Subcutaneous abdominal adipose tissue (tissue), 5 donors: Measurements from ENCODE around the gene NRXN2.
A peak's percentile ranks its signal among the peaks of the same experiment; 100 is the strongest.
"Not testable (repeated sequence)": the region's sequence is repeated elsewhere in the genome, so short reads cannot be mapped to it uniquely, and the experiment has no call there.

Source experiments
- H3K27ac ChIP-seq: one replicate; pipeline ENCODE4 v1.7.0; 2013; ENCODE audit warnings: low read depth, mild to moderate bottlenecking, inconsistent platforms, low read length, moderate library complexity
- H3K27me3 ChIP-seq, 5 donors: one replicate each; pipeline ENCODE4 v1.7.0; 2013; ENCODE audit warnings: low read length in 5 of 5, inconsistent platforms in 1 of 5; ENCODE audit not compliant: control insufficient read depth in 5 of 5, insufficient read depth in 4 of 5
- H3K36me3 ChIP-seq, 5 donors: one replicate each; pipeline ENCODE4 v1.7.0; 2013; ENCODE audit warnings: low read length in 5 of 5; ENCODE audit not compliant: control insufficient read depth in 5 of 5, insufficient read depth in 5 of 5
- H3K4me1 ChIP-seq, 5 donors: one replicate each; pipeline ENCODE4 v1.7.0; 2013; ENCODE audit warnings: low read length in 5 of 5, mild to moderate bottlenecking in 3 of 5, moderate library complexity in 1 of 5; ENCODE audit not compliant: control insufficient read depth in 5 of 5, insufficient read depth in 5 of 5
- H3K4me3 ChIP-seq, 5 donors: one replicate each; pipeline ENCODE4 v1.7.0; 2013; ENCODE audit warnings: low read length in 5 of 5, low read depth in 1 of 5
- H3K9ac ChIP-seq, 5 donors: one replicate each; pipeline ENCODE4 v1.7.0; 2013; ENCODE audit warnings: low read length in 5 of 5, mild to moderate bottlenecking in 4 of 5, moderate library complexity in 3 of 5
- H3K9me3 ChIP-seq, 5 donors: one replicate each; pipeline ENCODE4 v1.7.0; 2013; ENCODE audit warnings: low read length in 5 of 5; ENCODE audit not compliant: control insufficient read depth in 5 of 5
- donor health status: healthy.
- donor health status: healthy.
- donor health status: healthy.
- donor health status: healthy.
- donor health status: healthy.

Gene NRXN2

DNA sequence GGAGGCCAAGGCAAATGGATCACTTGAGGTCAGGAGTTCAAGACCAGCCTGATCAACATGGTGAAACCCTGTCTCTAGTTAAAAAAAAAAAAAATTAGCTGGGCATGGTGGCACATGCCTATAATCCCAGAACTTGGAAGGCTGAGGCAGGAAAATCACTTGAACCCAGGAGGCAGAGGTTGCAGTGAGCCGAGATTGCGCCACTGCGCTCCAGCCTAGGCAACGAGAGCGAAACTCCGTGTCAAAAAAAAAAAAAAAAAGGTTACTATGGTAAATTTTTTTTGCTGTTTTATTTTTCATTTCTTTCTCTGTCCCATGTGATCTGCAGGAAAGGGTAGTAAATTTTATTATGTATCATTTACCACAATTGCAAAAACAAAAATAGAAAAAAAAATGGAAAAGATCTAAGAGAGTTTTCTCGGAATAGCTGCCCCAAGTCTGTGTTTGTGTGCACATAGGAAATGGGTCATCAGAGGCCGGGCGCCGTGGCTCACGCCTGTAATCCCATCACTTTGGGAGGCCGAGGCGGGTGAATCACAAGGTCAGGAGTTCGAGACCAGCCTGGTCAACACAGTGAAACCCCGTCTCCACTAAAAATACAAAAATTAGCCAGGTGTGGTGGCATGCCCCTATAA lies 58.6 kb downstream of the NRXN2 start:
- not testable (repeated sequence) for H3K27ac ChIP-seq, H3K27me3 ChIP-seq, H3K4me3 ChIP-seq, H3K36me3 ChIP-seq, H3K9ac ChIP-seq, H3K9me3 ChIP-seq
- H3K4me1 ChIP-seq = peaks cover 9 to 30% (median 26%) of the 10 kb centered on the region in 5 donors

DNA sequence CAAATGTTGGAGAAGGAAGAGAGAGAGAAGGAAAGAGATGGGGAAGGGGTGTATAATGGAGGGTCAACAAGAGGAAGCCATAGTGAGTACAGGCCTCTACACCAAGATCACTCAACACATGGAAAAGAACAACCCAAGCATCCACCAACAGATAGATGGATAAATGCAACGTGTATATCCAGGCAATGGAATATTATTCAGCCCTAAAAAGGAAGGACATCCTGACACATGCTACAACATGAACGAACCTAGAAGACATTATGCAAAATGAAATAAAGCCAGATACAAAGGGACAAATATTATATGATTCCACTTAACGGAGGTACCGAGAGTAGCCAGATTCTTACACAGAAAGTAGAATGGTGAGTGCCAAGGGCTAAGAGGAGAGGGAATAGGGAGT lies 59.3 kb downstream of the NRXN2 start:
- H3K9ac ChIP-seq = no peak overlapping the region
- peaks cover 0 to 3% (median 0%) of the 10 kb centered on the region in 5 donors for H3K27me3 ChIP-seq
- H3K27ac ChIP-seq = no peak overlapping the region
- H3K4me1 ChIP-seq = peaks cover 9 to 33% (median 26%) of the 10 kb centered on the region in 5 donors
- H3K9me3 ChIP-seq = no peaks in the 10 kb centered on the region
- H3K36me3 ChIP-seq = no peaks in the 10 kb centered on the region
- H3K4me3 ChIP-seq = no peak overlapping the region

GRCh38 chr11:64661614-64662013 lies 61.4 kb downstream of the NRXN2 start:
- Histone ChIP-seq H3K4me3 (no peak overlapping the region), H3K9ac (no peak overlapping the region), H3K36me3 (no peaks in the 10 kb centered on the region), H3K9me3 (no peaks in the 10 kb centered on the region), H3K4me1 (peaks cover 10 to 38% (median 31%) of the 10 kb centered on the region in 5 donors), H3K27me3 (no peaks in the 10 kb centered on the region), H3K27ac (no peak overlapping the region)

GRCh38 chr11:64661146-64661545 lies 61.9 kb downstream of the NRXN2 start:
- Histone ChIP-seq H3K4me3 (peak overlapping the region in 2 of 5 donors; percentile 4 to 6), H3K9ac (peak overlapping the region in 1 of 5 donors; percentile 10), H3K4me1 (peaks cover 11 to 43% (median 35%) of the 10 kb centered on the region in 5 donors), H3K36me3 (no peaks in the 10 kb centered on the region), H3K9me3 (no peaks in the 10 kb centered on the region), H3K27ac (no peak overlapping the region), H3K27me3 (no peaks in the 10 kb centered on the region)

DNA sequence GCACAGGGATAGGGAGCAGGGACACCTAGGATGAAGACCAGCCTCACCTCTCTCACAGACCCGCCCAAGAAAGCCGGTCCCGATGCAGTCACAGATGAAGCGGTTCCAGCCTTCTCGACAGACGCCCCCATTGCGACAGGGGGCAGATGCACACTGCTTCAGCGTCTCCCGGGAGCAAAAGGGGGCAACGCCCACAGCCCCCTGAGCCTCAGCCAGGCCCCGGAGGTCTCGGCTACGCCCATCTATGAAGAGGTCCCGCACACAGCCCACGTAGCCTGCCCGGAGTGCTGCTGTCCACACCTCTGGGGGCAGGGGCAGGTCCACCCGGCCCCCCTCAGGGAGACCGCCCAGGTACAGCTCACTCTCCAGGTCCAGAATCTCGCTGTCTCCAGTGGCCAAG lies 62.3 kb downstream of the NRXN2 start:
- H3K9me3 ChIP-seq = no peaks in the 10 kb centered on the region
- no peaks in the 10 kb centered on the region for H3K27me3 ChIP-seq
- H3K4me1 ChIP-seq = peaks cover 9 to 47% (median 39%) of the 10 kb centered on the region in 5 donors
- H3K36me3 ChIP-seq = no peaks in the 10 kb centered on the region
- peak overlapping the region in 2 of 5 donors; percentile 1 to 10 for H3K9ac ChIP-seq
- no peak overlapping the region for H3K27ac ChIP-seq
- peak overlapping the region in 1 of 5 donors; percentile 26 for H3K4me3 ChIP-seq

DNA sequence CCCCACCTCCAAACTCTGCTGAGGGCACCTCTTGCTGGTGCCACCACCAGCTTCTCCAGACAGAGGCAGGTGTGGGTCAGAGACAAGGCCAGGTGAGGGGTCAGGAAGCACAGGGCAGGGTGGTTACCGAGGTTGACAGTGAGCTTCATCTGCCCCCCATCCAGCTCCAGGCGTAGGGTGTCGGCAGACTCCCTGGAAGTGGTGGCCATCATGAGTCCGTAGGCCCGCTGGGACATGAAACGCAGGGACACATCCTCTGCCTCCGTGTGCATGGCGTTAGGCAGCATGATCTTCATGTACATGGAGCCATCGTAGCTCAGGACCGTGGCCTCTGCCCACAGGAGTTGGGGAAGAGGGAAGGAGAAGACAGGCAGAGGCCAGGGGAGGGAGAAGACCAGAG lies 62.8 kb downstream of the NRXN2 start:
- no peaks in the 10 kb centered on the region for H3K27me3 ChIP-seq
- peak overlapping the region in 2 of 5 donors; percentile 7 to 26 for H3K4me3 ChIP-seq
- no peaks in the 10 kb centered on the region for H3K36me3 ChIP-seq
- no peak overlapping the region for H3K27ac ChIP-seq
- H3K9ac ChIP-seq = peak overlapping the region in 1 of 5 donors; percentile 9
- H3K4me1 ChIP-seq = peaks cover 10 to 51% (median 44%) of the 10 kb centered on the region in 5 donors
- no peaks in the 10 kb centered on the region for H3K9me3 ChIP-seq

DNA sequence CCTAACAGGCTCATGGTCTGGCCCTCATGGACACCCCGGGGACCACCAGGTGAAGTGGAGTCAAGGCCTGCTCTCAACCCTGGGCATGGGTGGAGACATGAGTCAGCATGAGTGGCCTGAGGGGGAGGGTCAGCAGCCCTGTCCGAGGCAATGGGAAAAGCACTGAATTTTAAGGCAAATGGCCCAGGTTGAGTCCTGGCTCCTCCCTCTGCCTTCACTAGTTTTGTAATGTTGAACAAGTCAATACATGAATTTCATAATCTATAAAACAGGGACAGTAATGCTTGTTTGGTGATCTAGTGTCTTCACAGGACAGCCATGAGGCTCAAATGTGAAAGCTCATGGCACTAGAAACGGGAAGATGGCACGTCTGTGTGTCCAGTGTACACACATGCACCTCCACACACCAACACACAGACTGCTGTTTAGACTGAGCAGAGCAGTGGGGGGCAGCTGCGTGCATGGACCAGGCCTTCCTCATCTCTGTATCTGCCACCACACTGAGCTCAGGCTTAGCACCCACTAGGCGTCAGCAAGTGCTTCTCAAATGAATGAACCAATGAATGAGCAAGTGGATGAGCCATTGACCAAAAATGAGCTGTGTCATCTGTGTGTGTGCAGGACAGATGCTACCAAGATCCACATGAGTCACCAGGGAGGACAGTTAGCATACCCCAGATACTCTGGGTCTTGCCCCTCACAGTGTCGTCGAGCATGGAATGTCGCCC lies 63.4 kb downstream of the NRXN2 start:
- no peaks in the 10 kb centered on the region for H3K9me3 ChIP-seq
- H3K9ac ChIP-seq = peak overlapping the region in 1 of 5 donors; percentile 9
- H3K4me1 ChIP-seq = peaks cover 11 to 56% (median 49%) of the 10 kb centered on the region in 5 donors
- peak overlapping the region in 1 of 5 donors; percentile 26 for H3K4me3 ChIP-seq
- H3K36me3 ChIP-seq = no peaks in the 10 kb centered on the region
- H3K27ac ChIP-seq = peak overlapping the region; percentile 60
- H3K27me3 ChIP-seq = peaks cover 0 to 1% (median 0%) of the 10 kb centered on the region in 5 donors

- Histone ChIP-seq H3K27ac (no peak overlapping the region), H3K9me3 (no peaks in the 10 kb centered on the region), H3K9ac (no peak overlapping the region), H3K4me1 (peaks cover 11 to 68% (median 55%) of the 10 kb centered on the region in 5 donors), H3K36me3 (no peaks in the 10 kb centered on the region), H3K27me3 (peaks cover 0 to 4% (median 0%) of the 10 kb centered on the region in 5 donors), H3K4me3 (no peak overlapping the region)
Measured at GRCh38 chr11:64658265-64658664, 64.7 kb downstream of the NRXN2 start.

GRCh38 chr11:64656862-64657261 lies 66.1 kb downstream of the NRXN2 start:
- Histone ChIP-seq H3K9me3 (no peaks in the 10 kb centered on the region), H3K27ac (no peak overlapping the region), H3K9ac (no peak overlapping the region), H3K36me3 (no peaks in the 10 kb centered on the region), H3K27me3 (peaks cover 0 to 4% (median 0%) of the 10 kb centered on the region in 5 donors), H3K4me1 (peaks cover 11 to 82% (median 60%) of the 10 kb centered on the region in 5 donors), H3K4me3 (no peak overlapping the region)

DNA sequence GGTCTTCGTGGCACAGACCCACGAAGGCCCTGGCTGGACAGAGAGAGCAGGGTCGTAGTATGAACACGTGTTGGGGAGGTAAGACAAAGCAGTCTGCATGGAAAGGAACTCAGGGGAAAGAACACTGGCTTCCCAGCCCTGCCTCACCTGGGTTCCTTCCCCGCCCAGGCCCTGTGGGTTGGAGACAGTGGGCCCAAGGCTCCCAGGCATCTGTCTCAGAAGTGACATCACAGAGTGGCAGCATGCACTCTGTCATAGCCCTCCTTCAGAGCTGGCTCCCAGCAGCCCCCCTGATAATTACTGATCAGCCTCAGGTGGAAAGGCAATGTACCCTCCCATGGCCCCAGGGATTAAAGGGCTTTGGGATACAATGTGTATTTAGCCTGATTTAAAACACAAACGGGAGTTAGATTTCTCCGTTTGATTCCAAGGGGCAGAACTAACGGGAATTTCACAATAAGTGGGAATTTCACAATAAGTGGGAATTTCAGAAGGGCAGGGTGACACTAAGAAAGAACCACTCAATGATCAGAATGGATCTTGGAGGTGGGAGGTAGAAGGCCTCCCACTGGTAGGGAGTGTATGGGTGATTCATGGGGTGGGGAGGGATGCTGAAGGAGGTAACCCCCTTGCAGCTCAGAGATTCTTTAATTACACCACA lies 66.9 kb downstream of the NRXN2 start:
- Histone ChIP-seq H3K4me3 (no peak overlapping the region), H3K27me3 (peaks cover 0 to 4% (median 0%) of the 10 kb centered on the region in 5 donors), H3K27ac (peak overlapping the region; percentile 23), H3K9me3 (no peaks in the 10 kb centered on the region), H3K4me1 (peaks cover 8 to 76% (median 55%) of the 10 kb centered on the region in 5 donors), H3K9ac (peak overlapping the region in 1 of 5 donors; percentile 15), H3K36me3 (no peaks in the 10 kb centered on the region)
